ENCODE data around the gene SP2.
"Not testable (repeated sequence)": the region's sequence is repeated elsewhere in the genome, so short reads cannot be mapped to it uniquely, and the experiment has no call there.

Gene SP2

GRCh38 chr17:47914306-47914948 is 18.4 kb downstream of the SP2 start:
- Histone ChIP-seq H3K36me3 (ENCODE audit: insufficient read depth, low read length) (peaks cover 14% of the 10 kb centered on the region), H3K4me1 (ENCODE audit: insufficient read depth, low read length) (no peaks in the 10 kb centered on the region), H3K4me3 (ENCODE audit: low read length) (no peak overlapping the region), H3K27me3 (ENCODE audit: insufficient read depth, low read length) (no peaks in the 10 kb centered on the region), H3K9me3 (ENCODE audit: insufficient read depth, low read depth, low read length) (no peaks in the 10 kb centered on the region), H3K27ac (ENCODE audit: low read depth, low read length) (no peak overlapping the region), H3K9ac (ENCODE audit: low read depth, low read length) (no peak overlapping the region)
- WGBS, result 93% methylated on average over 4 of the region's 4 CpGs

DNA sequence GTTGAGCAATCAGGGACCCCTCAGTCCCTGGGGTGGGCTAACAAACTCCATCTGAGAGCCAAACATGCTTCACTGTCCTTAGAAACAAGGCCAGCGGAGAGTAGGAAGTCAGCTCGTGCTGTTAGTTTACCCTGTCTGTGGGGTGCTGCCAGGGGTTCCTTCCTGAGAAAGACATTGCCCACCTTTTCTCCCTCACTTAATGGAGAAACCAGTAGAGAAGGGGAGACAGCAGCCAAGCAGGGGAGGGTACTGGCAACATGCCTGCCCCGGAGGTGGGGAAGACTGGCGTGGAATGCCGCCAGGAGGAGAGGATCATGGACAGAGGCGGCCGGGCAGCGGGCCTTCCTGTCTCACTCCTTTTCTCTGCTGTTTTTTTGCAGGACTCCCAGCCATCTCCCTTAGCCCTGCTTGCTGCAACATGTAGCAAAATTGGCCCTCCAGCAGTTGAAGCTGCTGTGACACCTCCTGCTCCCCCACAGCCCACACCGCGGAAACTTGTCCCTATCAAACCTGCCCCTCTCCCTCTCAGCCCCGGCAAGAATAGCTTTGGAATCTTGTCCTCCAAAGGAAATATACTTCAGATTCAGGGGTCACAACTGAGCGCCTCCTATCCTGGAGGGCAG is 19.9 kb downstream of the SP2 start:
- Histone ChIP-seq H3K27me3 (ENCODE audit: insufficient read depth, low read length) (no peaks in the 10 kb centered on the region), H3K9me3 (ENCODE audit: insufficient read depth, low read depth, low read length) (no peaks in the 10 kb centered on the region), H3K9ac (ENCODE audit: low read depth, low read length) (no peak overlapping the region), H3K4me1 (ENCODE audit: insufficient read depth, low read length) (no peaks in the 10 kb centered on the region), H3K4me3 (ENCODE audit: low read length) (no peak overlapping the region), H3K27ac (ENCODE audit: low read depth, low read length) (no peak overlapping the region), H3K36me3 (ENCODE audit: insufficient read depth, low read length) (peaks cover 14% of the 10 kb centered on the region)
- WGBS, result 96% methylated on average over 12 of the region's 12 CpGs

DNA sequence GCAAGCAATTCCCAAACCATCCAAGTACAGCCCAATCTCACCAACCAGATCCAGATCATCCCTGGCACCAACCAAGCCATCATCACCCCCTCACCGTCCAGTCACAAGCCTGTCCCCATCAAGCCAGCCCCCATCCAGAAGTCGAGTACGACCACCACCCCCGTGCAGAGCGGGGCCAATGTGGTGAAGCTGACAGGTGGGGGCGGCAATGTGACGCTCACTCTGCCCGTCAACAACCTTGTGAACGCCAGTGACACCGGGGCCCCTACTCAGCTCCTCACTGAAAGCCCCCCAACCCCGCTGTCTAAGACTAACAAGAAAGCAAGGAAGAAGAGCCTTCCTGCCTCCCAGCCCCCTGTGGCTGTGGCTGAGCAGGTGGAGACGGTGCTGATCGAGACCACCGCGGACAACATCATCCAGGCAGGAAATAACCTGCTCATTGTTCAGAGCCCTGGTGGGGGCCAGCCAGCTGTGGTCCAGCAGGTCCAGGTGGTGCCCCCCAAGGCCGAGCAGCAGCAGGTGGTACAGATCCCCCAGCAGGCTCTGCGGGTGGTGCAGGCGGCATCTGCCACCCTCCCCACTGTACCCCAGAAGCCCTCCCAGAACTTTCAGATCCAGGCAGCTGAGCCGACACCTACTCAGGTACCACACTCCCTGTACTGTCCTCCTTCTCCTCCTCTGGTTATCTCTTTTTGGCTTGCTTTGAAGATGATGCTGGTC is 20.6 kb downstream of the SP2 start:
- H3K4me3 ChIP-seq (ENCODE audit: low read length), result no peak overlapping the region
- WGBS, result 88% methylated on average over 19 of the region's 19 CpGs
- H3K9me3 ChIP-seq (ENCODE audit: insufficient read depth, low read depth, low read length), result no peaks in the 10 kb centered on the region

DNA sequence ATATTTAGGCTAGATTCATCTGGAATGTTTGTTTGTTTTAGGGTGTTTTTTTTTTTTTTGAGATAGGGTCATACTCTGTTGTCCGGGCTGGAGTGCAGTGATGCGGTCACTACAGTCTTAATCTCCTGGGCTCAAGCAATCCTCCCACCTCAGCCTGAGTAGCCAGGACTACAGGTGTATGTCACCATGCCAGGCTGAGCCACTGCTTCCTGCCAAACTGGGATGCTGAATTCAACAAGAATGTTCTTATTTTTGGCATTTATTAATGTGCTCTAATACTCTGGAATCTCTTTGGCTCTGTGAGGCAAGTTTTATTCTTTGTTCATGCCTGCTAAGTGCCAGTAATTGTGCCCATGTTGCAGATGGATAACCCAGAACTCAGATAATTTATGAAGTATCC is 21.5 kb downstream of the SP2 start:
- 91% methylated on average over 2 of the region's 2 CpGs for WGBS
- no peak overlapping the region for H3K27ac ChIP-seq (ENCODE audit: low read depth, low read length)
- no peak overlapping the region for H3K9ac ChIP-seq (ENCODE audit: low read depth, low read length)
- H3K4me3 ChIP-seq (ENCODE audit: low read length), result no peak overlapping the region
- no peaks in the 10 kb centered on the region for H3K4me1 ChIP-seq (ENCODE audit: insufficient read depth, low read length)
- no peaks in the 10 kb centered on the region for H3K27me3 ChIP-seq (ENCODE audit: insufficient read depth, low read length)
- H3K36me3 ChIP-seq (ENCODE audit: insufficient read depth, low read length), result peaks cover 14% of the 10 kb centered on the region
- H3K9me3 ChIP-seq (ENCODE audit: insufficient read depth, low read depth, low read length), result no peaks in the 10 kb centered on the region

More for the DNA sequence above, 20.6 kb downstream of the SP2 start:
- Histone ChIP-seq H3K27ac (ENCODE audit: low read depth, low read length) (no peak overlapping the region), H3K36me3 (ENCODE audit: insufficient read depth, low read length) (peaks cover 14% of the 10 kb centered on the region), H3K9ac (ENCODE audit: low read depth, low read length) (no peak overlapping the region), H3K4me1 (ENCODE audit: insufficient read depth, low read length) (no peaks in the 10 kb centered on the region), H3K27me3 (ENCODE audit: insufficient read depth, low read length) (no peaks in the 10 kb centered on the region)

DNA sequence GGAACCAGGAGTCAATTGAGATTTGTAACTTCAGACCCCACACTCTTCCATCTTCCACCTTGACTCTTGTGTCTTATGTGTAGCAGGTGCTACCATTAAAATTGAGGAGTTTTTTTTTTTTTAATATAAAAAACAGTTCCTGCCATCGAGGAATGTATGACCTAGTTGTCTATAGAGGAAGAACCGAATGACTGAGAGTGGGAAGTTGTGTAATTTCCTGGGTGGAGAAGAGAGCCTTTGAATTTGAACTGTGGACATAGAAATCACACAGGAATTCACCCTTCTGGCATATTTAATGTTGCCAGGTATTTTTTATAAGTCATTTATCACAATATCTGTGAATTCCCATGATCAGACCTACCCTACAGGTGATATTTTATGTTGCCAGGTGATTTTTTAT is 22.0 kb downstream of the SP2 start:
- Histone ChIP-seq H3K36me3 (ENCODE audit: insufficient read depth, low read length) (peaks cover 17% of the 10 kb centered on the region), H3K4me1 (ENCODE audit: insufficient read depth, low read length) (no peaks in the 10 kb centered on the region), H3K27me3 (ENCODE audit: insufficient read depth, low read length) (no peaks in the 10 kb centered on the region), H3K9ac (ENCODE audit: low read depth, low read length) (no peak overlapping the region), H3K4me3 (ENCODE audit: low read length) (no peak overlapping the region), H3K27ac (ENCODE audit: low read depth, low read length) (no peak overlapping the region), H3K9me3 (ENCODE audit: insufficient read depth, low read depth, low read length) (no peaks in the 10 kb centered on the region)
- WGBS, result 96% methylated on average over 2 of the region's 2 CpGs

- Histone ChIP-seq H3K9ac (ENCODE audit: low read depth, low read length) (no peak overlapping the region), H3K27me3 (ENCODE audit: insufficient read depth, low read length) (no peaks in the 10 kb centered on the region), H3K4me1 (ENCODE audit: insufficient read depth, low read length) (no peaks in the 10 kb centered on the region), H3K36me3 (ENCODE audit: insufficient read depth, low read length) (peaks cover 25% of the 10 kb centered on the region), H3K9me3 (ENCODE audit: insufficient read depth, low read depth, low read length) (no peaks in the 10 kb centered on the region), H3K4me3 (ENCODE audit: low read length) (no peak overlapping the region), H3K27ac (ENCODE audit: low read depth, low read length) (no peak overlapping the region)
- WGBS, result 92% methylated on average over 2 of the region's 2 CpGs
Measured at GRCh38 chr17:47918991-47919390, 23.0 kb downstream of the SP2 start.

GRCh38 chr17:47919889-47920288 is 23.9 kb downstream of the SP2 start:
- not testable (repeated sequence) for H3K9ac ChIP-seq (ENCODE audit: low read depth, low read length); H3K27ac ChIP-seq (ENCODE audit: low read depth, low read length); H3K9me3 ChIP-seq (ENCODE audit: insufficient read depth, low read depth, low read length); H3K4me1 ChIP-seq (ENCODE audit: insufficient read depth, low read length); H3K27me3 ChIP-seq (ENCODE audit: insufficient read depth, low read length); H3K4me3 ChIP-seq (ENCODE audit: low read length)
- WGBS, result 97% methylated on average over 14 of the region's 14 CpGs
- H3K36me3 ChIP-seq (ENCODE audit: insufficient read depth, low read length), result peaks cover 34% of the 10 kb centered on the region

- Histone ChIP-seq H3K27ac (ENCODE audit: low read depth, low read length) (no peak overlapping the region), H3K4me3 (ENCODE audit: low read length) (no peak overlapping the region), H3K27me3 (ENCODE audit: insufficient read depth, low read length) (no peaks in the 10 kb centered on the region), H3K4me1 (ENCODE audit: insufficient read depth, low read length) (no peaks in the 10 kb centered on the region), H3K9me3 (ENCODE audit: insufficient read depth, low read depth, low read length) (no peaks in the 10 kb centered on the region), H3K9ac (ENCODE audit: low read depth, low read length) (no peak overlapping the region), H3K36me3 (ENCODE audit: insufficient read depth, low read length) (peaks cover 43% of the 10 kb centered on the region)
- WGBS, result 93% methylated on average over 23 of the region's 23 CpGs
Measured at GRCh38 chr17:47924785-47925677, 29.0 kb downstream of the SP2 start.

DNA sequence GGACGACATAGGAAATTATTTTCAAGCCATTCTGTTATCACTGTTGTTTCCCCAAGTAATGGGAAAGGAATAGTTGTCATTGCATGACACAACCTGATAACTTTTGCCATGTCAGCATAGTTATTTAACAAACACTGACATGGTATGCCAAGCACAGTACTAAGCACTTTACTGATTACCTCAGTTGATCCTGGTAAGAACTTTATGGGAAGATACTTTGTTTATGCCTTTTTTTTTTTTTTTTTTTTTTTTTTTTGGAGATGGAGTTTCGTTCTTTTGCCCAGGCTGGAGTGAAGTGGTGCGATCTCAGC is 29.6 kb downstream of the SP2 start:
- Histone ChIP-seq H3K9me3 (ENCODE audit: insufficient read depth, low read depth, low read length) (no peaks in the 10 kb centered on the region), H3K27ac (ENCODE audit: low read depth, low read length) (no peak overlapping the region), H3K36me3 (ENCODE audit: insufficient read depth, low read length) (peaks cover 43% of the 10 kb centered on the region), H3K4me1 (ENCODE audit: insufficient read depth, low read length) (no peaks in the 10 kb centered on the region), H3K27me3 (ENCODE audit: insufficient read depth, low read length) (no peaks in the 10 kb centered on the region), H3K4me3 (ENCODE audit: low read length) (no peak overlapping the region), H3K9ac (ENCODE audit: low read depth, low read length) (no peak overlapping the region)
- 95% methylated on average over 3 of the region's 3 CpGs for WGBS

- 92% methylated on average over 20 of the region's 20 CpGs for WGBS
- H3K36me3 ChIP-seq (ENCODE audit: insufficient read depth, low read length), result peaks cover 40% of the 10 kb centered on the region
Measured at GRCh38 chr17:47927821-47928400, 31.9 kb downstream of the SP2 start.

DNA sequence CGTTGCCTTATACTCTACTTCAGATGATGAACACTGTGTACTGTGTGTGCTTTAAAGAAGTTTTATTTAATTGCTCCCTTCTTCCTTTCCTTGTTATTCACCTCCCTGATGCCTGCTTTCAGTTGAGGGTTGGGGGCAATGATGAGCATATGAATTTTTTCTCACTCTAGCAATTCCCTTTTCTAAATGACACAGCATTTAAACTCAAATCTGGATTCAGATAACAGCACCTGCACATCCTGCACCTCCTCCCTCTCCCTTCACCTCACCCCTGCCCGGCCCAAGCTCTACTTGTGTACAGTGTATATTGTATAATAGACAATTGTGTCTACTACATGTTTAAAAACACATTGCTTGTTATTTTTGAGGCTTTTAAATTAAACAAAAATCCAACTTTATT is 32.4 kb downstream of the SP2 start:
- Histone ChIP-seq H3K9me3 (ENCODE audit: insufficient read depth, low read depth, low read length) (no peaks in the 10 kb centered on the region), H3K4me3 (ENCODE audit: low read length) (no peak overlapping the region), H3K9ac (ENCODE audit: low read depth, low read length) (no peak overlapping the region), H3K36me3 (ENCODE audit: insufficient read depth, low read length) (peaks cover 35% of the 10 kb centered on the region), H3K27me3 (ENCODE audit: insufficient read depth, low read length) (no peaks in the 10 kb centered on the region), H3K27ac (ENCODE audit: low read depth, low read length) (no peak overlapping the region), H3K4me1 (ENCODE audit: insufficient read depth, low read length) (no peaks in the 10 kb centered on the region)
- 100% methylated on average over 1 of the region's 2 CpGs for WGBS

More at GRCh38 chr17:47927821-47928400, 31.9 kb downstream of the SP2 start:
- Histone ChIP-seq H3K27ac (ENCODE audit: low read depth, low read length) (no peak overlapping the region), H3K4me3 (ENCODE audit: low read length) (no peak overlapping the region), H3K4me1 (ENCODE audit: insufficient read depth, low read length) (no peaks in the 10 kb centered on the region), H3K27me3 (ENCODE audit: insufficient read depth, low read length) (no peaks in the 10 kb centered on the region), H3K9ac (ENCODE audit: low read depth, low read length) (no peak overlapping the region), H3K9me3 (ENCODE audit: insufficient read depth, low read depth, low read length) (no peaks in the 10 kb centered on the region)

Measured in HUES64 (cell line).